Epithelial cell of prostate (primary cell): ENCODE data around the gene DPPA4.
"Not testable (repeated sequence)": the region's sequence is repeated elsewhere in the genome, so short reads cannot be mapped to it uniquely, and the experiment has no call there.

Experiments
- DNase-seq: peaks from one replicate; pipeline ENCODE4 v3.0.0-alpha.2; 2011; ENCODE audit warnings: low read depth, low spot score
- H3K27ac ChIP-seq: fragments of 450-650 bp; 2 replicates; pipeline ENCODE4 v1.5.1; 2017; ENCODE audit warnings: mild to moderate bottlenecking

DPPA4 gene

GRCh38 chr3:109337393-109337792 is at the start of gene DPPA4:
Gene DPPA4, minus strand, starts transcription at chr3:109337546. Its CDS starts 29 bp downstream, at chr3:109337517.
- no peak within 1 kb of the TSS for H3K27ac ChIP-seq
- no peak for DNase-seq

DNA sequence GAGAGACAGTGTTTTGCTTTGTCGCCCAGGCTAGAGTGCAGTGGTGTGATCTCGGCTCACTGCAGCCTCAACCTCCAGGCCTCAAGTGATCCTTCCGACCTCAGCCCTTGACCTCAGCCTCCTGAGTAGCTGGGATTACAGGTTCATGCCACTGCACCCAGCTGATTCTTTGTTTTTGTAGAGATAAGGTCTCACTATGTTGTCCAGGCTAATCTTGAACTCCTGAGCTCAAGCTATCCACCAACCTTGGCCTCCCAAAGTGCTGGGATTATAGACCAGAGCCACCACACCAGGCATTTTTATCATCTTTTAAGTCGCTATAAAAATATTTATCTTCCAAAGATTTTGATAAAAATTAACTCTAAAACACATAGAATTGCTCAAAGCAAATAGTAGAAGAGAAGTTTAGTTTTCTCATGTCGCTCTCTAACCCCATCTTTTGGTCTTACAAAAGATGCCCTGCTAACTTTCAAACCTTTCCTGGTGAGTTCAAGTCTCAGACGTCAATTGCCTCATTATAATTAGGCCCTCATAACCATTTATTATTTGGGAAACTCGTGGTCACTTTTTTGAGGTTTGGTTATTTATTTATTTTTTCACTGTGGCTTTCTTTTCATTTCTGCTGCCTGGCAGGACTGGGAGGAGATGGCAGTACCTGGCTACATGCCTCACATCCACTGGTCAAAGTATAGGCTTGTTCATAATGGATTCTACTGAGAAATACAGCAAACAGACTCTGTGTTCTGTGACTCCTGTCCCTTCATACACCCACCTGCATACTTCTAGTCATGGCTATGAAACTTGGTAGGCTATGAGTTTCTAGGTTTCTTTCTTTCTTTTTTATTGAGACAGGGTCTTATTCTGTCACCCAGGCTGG is 48.3 kb upstream of the DPPA4 start:
- H3K27ac ChIP-seq = no peak overlapping the region
- no peak for DNase-seq

DNA sequence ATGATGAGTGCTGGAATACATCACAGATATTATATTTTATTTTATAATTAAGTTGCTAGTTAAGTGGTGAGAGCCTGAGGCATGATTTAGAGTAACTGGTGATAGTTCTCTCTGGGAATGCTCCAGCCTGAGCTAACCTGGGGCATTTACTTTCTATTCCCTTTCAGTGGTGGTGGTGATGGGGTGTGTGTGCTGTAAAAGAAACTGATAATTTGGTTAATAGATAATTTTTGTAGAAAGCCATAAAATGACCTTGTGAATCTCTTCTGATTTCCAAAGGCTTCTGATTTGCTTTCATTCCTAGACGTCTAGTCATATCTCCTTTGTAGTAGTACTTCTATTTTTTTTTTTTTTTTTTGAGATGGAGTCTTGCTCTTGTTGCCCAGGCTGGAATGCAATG is 46.8 kb upstream of the DPPA4 start:
- H3K27ac ChIP-seq = no peak overlapping the region
- no peak for DNase-seq

GRCh38 chr3:109382588-109382987 is 45.2 kb upstream of the DPPA4 start:
- no peak for DNase-seq

GRCh38 chr3:109375975-109376374 is 38.6 kb upstream of the DPPA4 start:
- DNase-seq = no peak
- H3K27ac ChIP-seq = no peak overlapping the region

More at GRCh38 chr3:109382588-109382987, 45.2 kb upstream of the DPPA4 start:
- H3K27ac ChIP-seq = no peak overlapping the region

GRCh38 chr3:109374434-109374833 is 37.1 kb upstream of the DPPA4 start:
- H3K27ac ChIP-seq, DNase-seq: not testable (repeated sequence)

- no peak for DNase-seq
- no peak overlapping the region for H3K27ac ChIP-seq
Observed at GRCh38 chr3:109373933-109374332, 36.6 kb upstream of the DPPA4 start.

DNA sequence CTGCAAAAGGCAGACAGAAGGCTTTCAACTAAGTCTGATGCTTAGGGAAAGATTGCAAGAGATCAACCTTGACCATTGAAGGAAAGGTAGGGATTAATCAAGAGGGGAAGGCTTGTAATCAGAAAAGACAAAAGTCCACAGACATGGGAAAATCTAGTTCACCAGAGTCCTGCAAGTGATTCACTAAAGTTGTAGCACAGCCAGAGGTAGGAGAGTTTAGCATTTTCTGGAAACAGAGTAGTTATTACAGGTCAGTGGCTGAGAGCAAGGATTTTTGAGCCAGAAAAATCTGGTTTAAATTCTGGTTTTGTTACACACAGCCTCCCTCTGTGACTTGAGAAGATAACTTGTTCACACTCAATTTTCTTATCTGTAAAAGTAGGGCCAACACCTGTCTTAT is 35.3 kb upstream of the DPPA4 start:
- DNase-seq = no peak
- H3K27ac ChIP-seq = no peak overlapping the region

DNA sequence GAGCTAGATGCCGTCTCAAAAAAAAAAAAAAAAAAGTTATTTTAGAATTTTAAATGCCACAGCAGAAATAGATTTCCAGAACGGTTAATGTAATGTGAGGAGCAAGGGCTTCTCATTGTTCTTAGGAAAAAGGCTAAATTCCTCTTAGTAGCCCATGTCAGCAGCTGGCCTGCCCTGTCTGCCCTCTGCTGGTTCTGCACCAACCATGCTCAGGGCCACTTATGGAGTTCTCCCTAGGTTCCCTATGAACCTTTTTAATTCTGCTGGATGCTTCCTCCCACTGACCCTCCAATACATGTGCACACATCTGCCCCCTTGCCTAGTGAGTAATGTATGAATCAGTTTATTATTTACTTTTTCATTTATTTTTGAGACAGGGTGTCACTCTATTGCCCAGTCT is 32.2 kb upstream of the DPPA4 start:
- no peak overlapping the region for H3K27ac ChIP-seq

DNA sequence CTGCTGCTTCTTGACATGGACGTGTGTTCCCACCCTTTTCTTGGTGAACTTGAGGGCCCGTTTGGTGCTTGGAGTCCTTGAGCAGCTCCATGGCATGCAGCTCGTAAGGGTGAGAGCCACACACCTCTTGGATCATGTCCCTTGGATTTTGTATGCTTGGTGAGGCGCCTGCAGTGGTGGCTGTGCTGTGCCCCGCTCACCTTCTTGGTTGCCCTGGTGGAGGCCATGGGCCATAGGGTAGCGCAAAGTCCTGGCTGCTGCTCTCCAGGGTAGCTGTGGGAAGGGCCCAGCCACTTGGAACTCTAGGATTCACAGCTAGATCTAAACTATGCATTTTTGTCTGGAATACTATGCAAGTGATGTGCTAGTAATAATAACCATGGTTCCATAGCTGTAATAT is 26.7 kb upstream of the DPPA4 start:
- no peak for DNase-seq
- no peak overlapping the region for H3K27ac ChIP-seq

More for the DNA sequence above, 32.2 kb upstream of the DPPA4 start:
- DNase-seq = no peak

- no peak for DNase-seq
- H3K27ac ChIP-seq = no peak overlapping the region
Observed at GRCh38 chr3:109363634-109364033, 26.3 kb upstream of the DPPA4 start.

GRCh38 chr3:109362823-109363222 is 25.5 kb upstream of the DPPA4 start:
- no peak overlapping the region for H3K27ac ChIP-seq
- no peak for DNase-seq

DNA sequence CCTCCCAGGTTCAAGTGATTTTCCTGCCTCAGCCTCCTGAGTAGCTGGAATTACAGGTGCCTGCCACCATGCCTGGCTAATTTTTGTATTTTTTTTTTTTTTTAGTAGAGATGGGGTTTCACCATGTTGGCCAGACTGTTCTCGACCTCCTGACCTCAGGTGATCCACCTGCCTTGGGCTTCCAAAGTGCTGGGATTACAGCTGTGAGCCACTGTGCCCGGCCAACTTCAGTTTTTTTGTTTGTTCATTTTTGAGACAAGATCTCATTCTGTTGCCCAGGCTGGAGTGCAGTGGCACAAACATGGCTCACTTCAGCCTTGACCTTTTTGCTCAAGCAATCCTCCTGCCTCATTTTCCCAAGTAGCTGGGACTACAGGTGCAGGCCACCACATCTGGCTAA is 21.5 kb upstream of the DPPA4 start:
- not testable (repeated sequence) for H3K27ac ChIP-seq, DNase-seq

DNA sequence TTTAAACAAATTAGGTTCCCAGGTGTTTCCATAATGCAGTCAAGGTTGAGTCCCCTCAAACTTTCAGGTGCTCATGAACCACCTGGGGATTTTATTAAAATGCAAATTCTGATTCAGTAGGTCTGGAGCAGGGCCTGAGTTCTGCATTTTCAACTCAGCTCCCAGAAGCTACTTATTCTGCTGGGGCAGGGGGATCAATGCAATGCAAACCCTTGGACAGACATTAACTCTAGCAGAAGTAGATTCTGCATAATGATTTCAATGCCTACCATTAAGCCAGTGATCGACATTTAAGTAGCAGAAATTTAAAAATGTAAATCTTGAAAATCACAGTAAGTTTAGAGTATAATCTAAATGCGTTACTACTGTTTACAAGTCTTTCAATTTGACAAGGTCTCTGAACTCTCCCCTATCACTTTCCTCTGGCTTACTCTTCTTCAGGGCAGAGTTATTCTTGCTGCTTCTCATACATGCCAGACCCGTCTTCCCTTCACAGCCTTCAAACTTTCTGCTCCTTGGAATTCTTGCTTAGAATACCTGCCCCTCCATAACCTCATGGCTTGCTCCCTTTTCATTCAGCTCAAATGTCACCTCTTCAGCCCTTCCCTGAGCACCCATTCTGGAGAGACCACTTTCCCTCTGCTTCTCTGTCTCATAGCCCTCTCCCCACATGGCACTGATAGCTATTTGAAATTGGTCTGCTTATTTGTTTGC is 19.3 kb upstream of the DPPA4 start:
- DNase-seq = no peak

GRCh38 chr3:109355625-109356441 is 18.5 kb upstream of the DPPA4 start:
- H3K27ac ChIP-seq = no peak overlapping the region
- no peak for DNase-seq

More for the DNA sequence above, 19.3 kb upstream of the DPPA4 start:
- H3K27ac ChIP-seq = no peak overlapping the region

DNA sequence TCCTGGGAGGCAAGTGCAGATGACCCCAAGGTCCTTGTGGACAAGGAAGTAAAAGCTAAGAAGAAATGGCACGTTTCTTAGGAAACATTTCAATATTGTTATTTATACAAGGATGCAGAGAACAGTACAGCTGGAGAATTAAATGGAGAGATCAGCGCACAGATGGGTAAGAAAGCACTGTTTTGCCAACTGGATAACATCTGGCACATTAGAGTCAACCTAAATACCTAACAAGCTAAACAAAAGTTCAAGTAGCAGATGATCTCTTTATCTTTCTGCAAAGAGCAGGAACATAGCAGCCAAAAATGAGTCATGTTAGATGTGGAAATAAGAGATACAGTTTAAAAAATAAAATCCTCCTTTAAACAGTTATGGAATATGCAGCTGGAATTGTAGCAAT is 15.7 kb upstream of the DPPA4 start:
- H3K27ac ChIP-seq = no peak overlapping the region
- DNase-seq = no peak

GRCh38 chr3:109351231-109351630 is 13.9 kb upstream of the DPPA4 start:
- H3K27ac ChIP-seq = no peak overlapping the region
- DNase-seq = no peak

GRCh38 chr3:109346770-109347295 is 9.5 kb upstream of the DPPA4 start:
- H3K27ac ChIP-seq = no peak overlapping the region
- no peak for DNase-seq

DNA sequence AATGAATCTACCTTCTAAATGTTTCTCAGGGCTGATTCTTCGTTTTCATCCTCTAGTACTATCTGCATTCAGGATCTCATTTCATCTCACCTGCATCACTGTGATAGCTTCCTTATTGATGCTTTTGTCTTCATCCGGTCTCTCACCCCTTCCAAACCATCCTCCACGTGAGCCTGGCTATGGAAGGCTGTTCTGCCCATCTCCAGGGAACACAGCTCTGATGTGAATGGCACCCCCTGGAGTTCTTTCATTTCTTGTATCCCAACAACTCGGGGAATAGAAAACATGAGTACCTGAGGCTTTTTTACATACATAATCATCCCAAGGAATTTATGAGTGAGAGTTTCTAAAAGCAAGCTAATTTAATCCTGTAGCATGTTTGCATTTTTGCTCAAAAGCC is 8.8 kb upstream of the DPPA4 start:
- no peak for DNase-seq
- no peak overlapping the region for H3K27ac ChIP-seq
